Activated CD8-positive, alpha-beta T cell treated with anti-CD3 and anti-CD28 coated beads for 36 hours (primary cell): ENCODE data around the gene PGM5. TPM values are rescaled to one million over a fixed set of nuclear protein-coding genes. Genes with fewer than 3 reads are reported as not detected.

Source experiments
- ATAC-seq: fragments of 200-7000 bp; cut with Tn5 transposase; one replicate; pipeline ENCODE4 v1.10.0; 2021; ENCODE audit warnings: mild to moderate bottlenecking, moderate library complexity
- CTCF ChIA-PET: fragments of 350-600 bp; sonication (Branson Sonifier 250); formaldehyde crosslinking; loops from one replicate; lab custom pipeline; 2021; ENCODE audit warnings: antibody characterized with exemption; lab: Charles Lee
- POLR2A ChIA-PET: fragments of 350-600 bp; sonication (Branson Sonifier 250); formaldehyde crosslinking; loops from one replicate; lab custom pipeline; 2021; ENCODE audit warnings: antibody characterized with exemption; lab: Charles Lee
- DNase-seq: peaks from one replicate; pipeline ENCODE4 v3.0.0-alpha.2; 2020
- H3K27ac Mint-ChIP-seq: one replicate; pipeline ENCODE4 v1.8.0; 2021; ENCODE audit warnings: mild to moderate bottlenecking, mixed read lengths
- H3K27me3 Mint-ChIP-seq: one replicate; pipeline ENCODE4 v1.8.0; 2021; ENCODE audit warnings: mixed read lengths
- H3K36me3 Mint-ChIP-seq: one replicate; pipeline ENCODE4 v1.8.0; 2021; ENCODE audit warnings: low read depth, mixed read lengths
- H3K4me1 Mint-ChIP-seq: one replicate; pipeline ENCODE4 v1.8.0; 2021; ENCODE audit warnings: low read depth, mixed read lengths
- H3K4me3 Mint-ChIP-seq: one replicate; pipeline ENCODE4 v1.8.0; 2021; ENCODE audit warnings: mild to moderate bottlenecking, moderate library complexity, mixed read lengths
- H3K9me3 Mint-ChIP-seq: one replicate; pipeline ENCODE4 v1.8.0; 2021; ENCODE audit warnings: mixed read lengths
- intact Hi-C: fragments of 100-400 bp; cut with micrococcal nuclease; formaldehyde crosslinking; loops from one replicate; pipeline ENCODE4 v1.10.0; 2022
- total RNA-seq, 2 experiments: library from RNA; stranded (reverse); gene quantifications; one replicate each; pipeline ENCODE4 v1.2.3, GENCODE V29; 2021
- TF ChIP-seq, protein P1 (sequence below): fragments of 200-600 bp; IDR thresholded peaks from one replicate; pipeline ENCODE4 v1.8.0; 2022; ENCODE audit warnings: antibody characterized with exemption, mild to moderate bottlenecking

The PGM5 gene
- total RNA-seq, 2 experiments from 2014 or later, result not detected

DNA sequence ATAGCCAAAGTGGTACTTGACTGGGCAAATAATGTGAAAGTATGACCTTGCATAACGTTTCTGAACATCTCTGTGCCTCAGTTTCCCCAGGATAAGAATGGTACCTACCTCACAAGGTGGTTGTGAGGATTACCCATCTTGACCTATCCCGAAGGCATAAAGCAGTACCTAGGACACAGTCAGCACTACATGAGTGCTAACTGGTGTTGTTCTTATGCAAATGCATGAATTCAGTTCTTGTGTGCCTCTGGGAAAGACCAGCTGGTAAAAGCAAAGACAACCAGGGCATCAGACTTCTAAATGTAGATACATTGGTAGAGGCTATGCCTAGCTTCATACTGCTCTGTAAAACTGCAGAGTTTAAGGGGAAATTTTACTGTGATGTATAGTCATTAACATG lies 206.1 kb downstream of the PGM5 start:
- Mint-ChIP-seq H3K27ac (no peak overlapping the region), H3K27me3 (peaks cover 15% of the 10 kb centered on the region), H3K36me3 (no peaks in the 10 kb centered on the region), H3K4me3 (no peak overlapping the region), H3K4me1 (peaks cover 10% of the 10 kb centered on the region), H3K9me3 (no peaks in the 10 kb centered on the region)
- ATAC-seq (no peak), DNase-seq (no peak)
- ChIA-PET CTCF (interaction anchor here (0.7 to 0.9 kb wide), 2 partner anchors 14 to 22 kb away, joined by 3 read pairs; no protein-coding TSS in a partner anchor), POLR2A (no interaction called here)
- intact Hi-C loops, result no loop called here
- TF ChIP-seq, protein P1, sequence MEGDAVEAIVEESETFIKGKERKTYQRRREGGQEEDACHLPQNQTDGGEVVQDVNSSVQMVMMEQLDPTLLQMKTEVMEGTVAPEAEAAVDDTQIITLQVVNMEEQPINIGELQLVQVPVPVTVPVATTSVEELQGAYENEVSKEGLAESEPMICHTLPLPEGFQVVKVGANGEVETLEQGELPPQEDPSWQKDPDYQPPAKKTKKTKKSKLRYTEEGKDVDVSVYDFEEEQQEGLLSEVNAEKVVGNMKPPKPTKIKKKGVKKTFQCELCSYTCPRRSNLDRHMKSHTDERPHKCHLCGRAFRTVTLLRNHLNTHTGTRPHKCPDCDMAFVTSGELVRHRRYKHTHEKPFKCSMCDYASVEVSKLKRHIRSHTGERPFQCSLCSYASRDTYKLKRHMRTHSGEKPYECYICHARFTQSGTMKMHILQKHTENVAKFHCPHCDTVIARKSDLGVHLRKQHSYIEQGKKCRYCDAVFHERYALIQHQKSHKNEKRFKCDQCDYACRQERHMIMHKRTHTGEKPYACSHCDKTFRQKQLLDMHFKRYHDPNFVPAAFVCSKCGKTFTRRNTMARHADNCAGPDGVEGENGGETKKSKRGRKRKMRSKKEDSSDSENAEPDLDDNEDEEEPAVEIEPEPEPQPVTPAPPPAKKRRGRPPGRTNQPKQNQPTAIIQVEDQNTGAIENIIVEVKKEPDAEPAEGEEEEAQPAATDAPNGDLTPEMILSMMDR, result no peak

DNA sequence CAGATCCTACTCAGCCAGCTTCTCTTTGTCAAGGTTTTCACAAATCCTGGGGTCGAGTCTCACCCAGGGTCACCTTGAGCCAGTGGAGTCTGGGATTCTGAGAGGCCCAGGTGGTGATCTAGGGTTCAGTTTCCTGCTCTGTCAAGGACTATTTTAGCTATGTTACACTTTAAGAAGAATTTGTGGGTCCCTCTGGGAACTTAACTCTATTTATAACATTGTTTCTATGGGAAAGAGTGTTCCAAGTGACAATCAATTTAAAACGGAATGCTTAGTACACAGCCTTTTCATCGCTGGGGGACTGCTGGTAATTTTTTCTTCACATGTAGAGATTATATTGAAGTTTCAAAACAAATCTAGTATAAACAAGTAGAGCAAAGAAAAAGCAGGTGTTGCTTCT lies 211.2 kb downstream of the PGM5 start:
- TF ChIP-seq, protein P1, result no peak
- Mint-ChIP-seq H3K9me3 (peaks cover 4% of the 10 kb centered on the region), H3K4me3 (no peak overlapping the region), H3K27ac (no peak overlapping the region), H3K27me3 (peaks cover 23% of the 10 kb centered on the region), H3K36me3 (no peaks in the 10 kb centered on the region), H3K4me1 (no peaks in the 10 kb centered on the region)
- intact Hi-C loops, result no loop called here
- ChIA-PET CTCF (interaction anchor here (0.8 to 1.8 kb wide), 11 partner anchors 8 to 150 kb away, joined by 3 to 11 read pairs (median 3); no protein-coding TSS in a partner anchor), POLR2A (no interaction called here)
- DNase-seq, result no peak
- ATAC-seq, result no peak

DNA sequence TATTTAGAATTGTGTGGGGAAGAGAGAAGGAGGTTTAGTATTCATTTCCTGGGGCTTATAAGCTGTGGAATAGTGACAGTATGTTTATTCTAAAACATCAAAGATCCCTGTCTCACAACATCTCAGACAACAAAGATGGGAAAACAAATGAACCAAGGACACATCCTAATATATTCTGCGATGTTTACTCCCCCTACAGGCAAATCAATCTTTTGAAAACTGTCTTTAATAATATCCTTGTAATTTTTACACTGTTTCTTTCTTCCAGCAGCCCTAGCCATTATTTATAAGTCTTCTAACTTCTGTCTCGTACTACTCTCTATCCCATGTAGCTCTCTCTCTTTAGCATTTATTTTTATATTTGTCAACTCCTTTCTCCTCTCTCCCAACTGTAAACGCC lies 217.7 kb downstream of the PGM5 start:
- ATAC-seq (no peak), DNase-seq (no peak)
- ChIA-PET POLR2A (no interaction called here), CTCF (interaction anchor here (0.9 to 1.0 kb wide), 2 partner anchors 9 to 399 kb away, joined by 3 read pairs; no protein-coding TSS in a partner anchor)
- Mint-ChIP-seq H3K27ac (no peak overlapping the region), H3K27me3 (peaks cover 13% of the 10 kb centered on the region), H3K4me1 (no peaks in the 10 kb centered on the region), H3K4me3 (no peak overlapping the region), H3K36me3 (no peaks in the 10 kb centered on the region), H3K9me3 (peaks cover 4% of the 10 kb centered on the region)
- intact Hi-C loops, result no loop called here
- TF ChIP-seq, protein P1, result no peak

DNA sequence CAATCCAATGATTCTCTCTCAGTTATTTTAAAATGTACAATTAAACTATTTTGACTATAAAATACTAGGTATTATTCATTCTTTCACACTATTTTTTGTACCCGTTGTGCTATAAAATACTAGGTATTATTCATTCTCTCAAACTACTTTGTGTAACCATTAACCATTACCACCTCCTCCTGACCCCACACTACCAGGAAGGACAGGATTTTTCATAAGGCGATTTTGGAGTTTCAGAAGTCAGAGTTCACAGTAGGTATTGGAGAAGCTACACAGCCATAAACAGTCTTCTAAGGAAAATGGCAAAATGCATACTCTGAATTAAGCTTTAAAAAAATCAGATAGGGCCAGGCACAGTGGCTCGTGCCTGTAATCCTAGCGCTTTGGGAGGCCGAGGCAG lies 219.4 kb downstream of the PGM5 start:
- TF ChIP-seq, protein P1, result no peak
- H3K4me3 Mint-ChIP-seq, result no peak overlapping the region
- H3K27me3 Mint-ChIP-seq, result peaks cover 9% of the 10 kb centered on the region
- DNase-seq, result no peak
- H3K36me3 Mint-ChIP-seq, result no peaks in the 10 kb centered on the region
- H3K9me3 Mint-ChIP-seq, result peaks cover 4% of the 10 kb centered on the region
- no peak for ATAC-seq
- POLR2A ChIA-PET, result no interaction called here
- H3K27ac Mint-ChIP-seq, result no peak overlapping the region
- CTCF ChIA-PET, result no interaction called here
- intact Hi-C loops, result no loop called here
- no peaks in the 10 kb centered on the region for H3K4me1 Mint-ChIP-seq

DNA sequence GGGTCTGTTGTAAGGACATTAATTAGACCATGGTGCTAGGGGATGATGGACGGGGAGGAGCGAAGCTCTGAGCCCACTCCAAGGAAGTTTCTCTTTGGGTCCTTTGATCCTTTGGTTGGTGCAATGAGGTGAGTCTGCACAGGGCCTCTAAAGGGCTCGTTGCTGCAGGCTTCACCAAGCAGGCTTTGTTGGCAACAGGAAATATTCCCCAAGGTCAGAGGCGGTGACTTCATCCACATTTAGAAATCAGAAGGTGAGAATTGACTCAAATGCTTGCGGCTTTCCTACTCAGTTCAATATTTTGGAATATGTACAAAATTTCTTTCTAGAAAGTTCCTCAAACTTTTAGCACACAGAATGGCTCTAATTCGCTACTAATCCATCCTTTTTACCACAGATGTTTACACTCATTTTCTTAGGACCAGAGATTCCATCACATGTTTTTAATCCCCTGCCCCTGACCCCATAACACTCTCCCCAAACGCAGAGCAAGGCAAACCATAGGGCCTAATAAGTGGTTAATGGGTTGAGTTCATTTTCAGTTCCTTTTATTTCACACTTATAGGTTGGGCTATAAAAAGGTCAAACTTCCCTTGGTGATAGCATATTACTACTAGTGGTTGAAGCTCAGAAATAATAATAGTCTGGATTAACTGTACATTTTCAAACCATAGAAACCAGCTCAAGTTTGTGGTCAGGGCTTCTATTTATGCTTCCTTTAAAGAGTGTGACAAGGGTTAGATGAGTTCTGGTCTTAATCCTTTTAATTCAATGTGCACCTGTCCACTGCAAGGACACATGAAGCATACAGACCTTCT lies 221.6 kb downstream of the PGM5 start:
- CTCF ChIA-PET, result no interaction called here
- TF ChIP-seq, protein P1, result no peak
- Mint-ChIP-seq H3K9me3 (no peaks in the 10 kb centered on the region), H3K36me3 (no peaks in the 10 kb centered on the region), H3K4me3 (no peak overlapping the region), H3K27me3 (peaks cover 8% of the 10 kb centered on the region), H3K4me1 (no peaks in the 10 kb centered on the region), H3K27ac (no peak overlapping the region)
- intact Hi-C loops, result no loop called here
- POLR2A ChIA-PET, result no interaction called here
- DNase-seq, result no peak
- no peak for ATAC-seq
